ENCODE data around the gene ZIM2. TPM values are rescaled to one million over a fixed set of nuclear protein-coding genes. Genes with fewer than 3 reads are reported as not detected.

Gene ZIM2
- total and polyA plus RNA-seq, 2 donors, result 0.05 to 0.09 TPM

DNA sequence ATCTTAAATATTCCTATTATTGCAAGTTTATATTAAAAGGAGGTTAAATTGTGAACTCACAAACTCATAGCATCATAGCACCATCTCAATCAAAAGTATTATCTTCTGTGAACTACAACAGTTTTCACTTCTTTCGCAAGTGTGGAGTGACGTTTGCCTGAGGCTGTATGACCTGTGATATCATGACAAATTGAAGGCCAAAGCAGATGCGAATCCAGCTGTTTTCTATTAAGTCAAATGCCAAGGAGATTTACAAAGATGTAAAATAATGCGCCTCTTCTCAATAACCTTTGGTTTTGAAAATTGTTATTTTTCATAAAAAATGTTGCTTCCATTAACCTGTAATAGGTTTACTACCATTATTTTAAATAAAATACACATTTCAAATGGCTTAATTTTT, 7.6 kb upstream of the ZIM2 start:
- H3K36me3 ChIP-seq (ENCODE audit: control insufficient read depth in 2 of 2, insufficient read depth in 2 of 2, low read length in 1 of 2), result no peaks in the 10 kb centered on the region
- H3K9me3 ChIP-seq (ENCODE audit: control insufficient read depth in 2 of 2, insufficient read depth in 1 of 2, low read length in 1 of 2), result no peaks in the 10 kb centered on the region
- 91% methylated on average over 4 of the region's 4 CpGs for WGBS
- no peaks in the 10 kb centered on the region for H3K4me1 ChIP-seq (ENCODE audit: control insufficient read depth in 2 of 2, insufficient read depth in 2 of 2, low read length in 2 of 2)
- no peak overlapping the region for H3K27ac ChIP-seq (ENCODE audit: low read depth in 1 of 2, low read length in 1 of 2)
- no peak for DNase-seq (ENCODE audit: low read depth in 6 of 9, low spot score in 9 of 9)
- H3K27me3 ChIP-seq (ENCODE audit: control insufficient read depth in 2 of 2, insufficient read depth in 1 of 2, low read length in 1 of 2), result no peaks in the 10 kb centered on the region
- no peak overlapping the region for H3K4me3 ChIP-seq (ENCODE audit: low read length in 2 of 2)

DNA sequence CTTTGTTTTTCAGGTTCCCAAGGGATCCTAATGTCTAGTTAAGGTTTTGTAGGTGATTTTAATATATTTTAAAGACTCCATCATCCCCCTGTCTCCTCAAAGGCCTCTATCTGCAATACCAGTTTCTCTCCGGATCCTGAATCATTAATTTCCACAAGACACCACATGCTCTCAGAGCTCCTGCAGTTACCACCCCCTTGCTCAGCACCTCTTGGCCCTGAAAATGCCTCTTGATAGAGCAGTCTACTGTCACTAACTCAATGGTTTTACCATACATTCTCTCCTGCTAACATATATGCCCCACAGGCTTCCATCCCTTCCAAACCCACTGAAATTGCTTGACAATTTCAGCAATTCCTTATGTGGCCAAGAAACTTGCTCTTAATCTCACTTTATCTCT, 1.9 kb upstream of the ZIM2 start:
- no peaks in the 10 kb centered on the region for H3K4me1 ChIP-seq (ENCODE audit: control insufficient read depth in 2 of 2, insufficient read depth in 2 of 2, low read length in 2 of 2)
- no peaks in the 10 kb centered on the region for H3K36me3 ChIP-seq (ENCODE audit: control insufficient read depth in 2 of 2, insufficient read depth in 2 of 2, low read length in 1 of 2)
- H3K4me3 ChIP-seq (ENCODE audit: low read length in 2 of 2), result no peak overlapping the region
- 100% methylated on average over 1 of the region's 1 CpG for WGBS
- H3K27ac ChIP-seq (ENCODE audit: low read depth in 1 of 2, low read length in 1 of 2), result no peak overlapping the region
- peaks cover 0 to 23% of the 10 kb centered on the region in 2 donors for H3K27me3 ChIP-seq (ENCODE audit: control insufficient read depth in 2 of 2, insufficient read depth in 1 of 2, low read length in 1 of 2)
- H3K9me3 ChIP-seq (ENCODE audit: control insufficient read depth in 2 of 2, insufficient read depth in 1 of 2, low read length in 1 of 2), result peaks cover 24 to 30% of the 10 kb centered on the region in 2 donors
- DNase-seq (ENCODE audit: low read depth in 6 of 9, low spot score in 9 of 9), result no peak

DNA sequence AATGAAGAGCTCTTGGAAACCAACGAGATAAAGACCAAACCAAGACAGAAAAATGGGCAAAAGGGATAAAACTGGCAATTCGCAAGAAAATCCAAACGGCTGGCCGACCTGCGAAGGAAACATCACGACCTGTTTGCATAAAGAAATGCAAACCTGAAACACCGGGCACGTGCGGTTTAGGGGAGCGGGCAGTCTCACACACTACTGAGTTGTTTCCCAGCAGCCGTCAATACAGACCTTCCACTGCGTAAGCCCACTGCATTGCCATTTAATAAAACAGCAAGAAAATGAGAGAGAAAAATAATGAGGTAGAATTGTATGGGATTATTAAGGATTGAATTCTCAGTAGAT, 642 bp upstream of the ZIM2 start:
- WGBS, result 58% methylated on average over 12 of the region's 12 CpGs
- H3K36me3 ChIP-seq (ENCODE audit: control insufficient read depth in 2 of 2, insufficient read depth in 2 of 2, low read length in 1 of 2), result no peaks in the 10 kb centered on the region
- H3K27ac ChIP-seq (ENCODE audit: low read depth in 1 of 2, low read length in 1 of 2), result no peak overlapping the region
- peaks cover 27 to 37% of the 10 kb centered on the region in 2 donors for H3K9me3 ChIP-seq (ENCODE audit: control insufficient read depth in 2 of 2, insufficient read depth in 1 of 2, low read length in 1 of 2)
- H3K4me3 ChIP-seq (ENCODE audit: low read length in 2 of 2), result no peak overlapping the region
- H3K4me1 ChIP-seq (ENCODE audit: control insufficient read depth in 2 of 2, insufficient read depth in 2 of 2, low read length in 2 of 2), result no peaks in the 10 kb centered on the region
- H3K27me3 ChIP-seq (ENCODE audit: control insufficient read depth in 2 of 2, insufficient read depth in 1 of 2, low read length in 1 of 2), result peaks cover 0 to 23% of the 10 kb centered on the region in 2 donors
- DNase-seq (ENCODE audit: low read depth in 6 of 9, low spot score in 9 of 9), result no peak

DNA sequence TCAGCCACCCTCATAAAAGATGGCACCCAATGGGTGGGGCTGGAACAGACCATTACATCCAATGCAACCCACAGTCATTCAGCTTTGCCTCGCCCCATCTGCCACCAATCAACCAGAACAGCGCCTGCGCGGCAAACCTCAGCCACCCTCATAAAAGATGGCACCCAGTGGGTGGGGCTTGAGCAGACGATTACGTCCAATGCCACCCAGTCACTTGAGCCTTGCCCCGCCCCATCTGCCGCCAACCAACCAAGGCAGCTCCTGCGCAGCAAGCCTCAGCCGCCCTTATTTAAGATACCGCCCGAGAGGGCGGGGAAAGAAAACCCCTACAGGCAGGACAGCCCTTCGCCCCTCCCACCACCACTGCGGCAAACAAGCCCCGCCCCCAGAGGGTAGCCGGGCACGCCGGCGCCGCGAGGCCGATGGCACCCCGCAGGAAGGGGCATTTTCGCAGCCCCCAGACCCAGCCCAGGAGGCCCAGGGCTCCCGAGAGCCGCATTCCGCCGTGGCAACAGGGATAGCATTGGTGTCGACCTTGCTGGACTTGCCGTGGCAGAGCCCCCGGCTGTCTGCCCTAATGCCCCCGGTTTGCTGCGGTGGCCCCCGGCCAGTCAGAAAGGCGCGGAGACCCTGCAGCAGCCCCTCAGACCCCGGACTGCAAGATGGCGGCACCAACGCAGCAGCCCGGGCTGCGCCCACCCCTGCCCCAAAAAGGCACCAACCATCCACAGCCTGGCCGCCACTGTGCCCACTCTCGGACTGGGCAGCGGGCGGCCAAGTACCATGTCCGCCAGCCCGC, 675 bp downstream of the ZIM2 start:
- peak in 7 of 9 donors; percentile 7 to 73 (median 61) for DNase-seq (ENCODE audit: low read depth in 6 of 9, low spot score in 9 of 9)
- peak overlapping the region in 1 of 2 donors; percentile 27 for H3K4me3 ChIP-seq (ENCODE audit: low read length in 2 of 2)
- no peaks in the 10 kb centered on the region for H3K36me3 ChIP-seq (ENCODE audit: control insufficient read depth in 2 of 2, insufficient read depth in 2 of 2, low read length in 1 of 2)
- H3K27ac ChIP-seq (ENCODE audit: low read depth in 1 of 2, low read length in 1 of 2), result peak overlapping the region in 1 of 2 donors; percentile 71
- no peaks in the 10 kb centered on the region for H3K4me1 ChIP-seq (ENCODE audit: control insufficient read depth in 2 of 2, insufficient read depth in 2 of 2, low read length in 2 of 2)
- 52% methylated on average over 48 of the region's 48 CpGs for WGBS
- peaks cover 0 to 23% of the 10 kb centered on the region in 2 donors for H3K27me3 ChIP-seq (ENCODE audit: control insufficient read depth in 2 of 2, insufficient read depth in 1 of 2, low read length in 1 of 2)
- H3K9me3 ChIP-seq (ENCODE audit: control insufficient read depth in 2 of 2, insufficient read depth in 1 of 2, low read length in 1 of 2), result peaks cover 29 to 37% of the 10 kb centered on the region in 2 donors

DNA sequence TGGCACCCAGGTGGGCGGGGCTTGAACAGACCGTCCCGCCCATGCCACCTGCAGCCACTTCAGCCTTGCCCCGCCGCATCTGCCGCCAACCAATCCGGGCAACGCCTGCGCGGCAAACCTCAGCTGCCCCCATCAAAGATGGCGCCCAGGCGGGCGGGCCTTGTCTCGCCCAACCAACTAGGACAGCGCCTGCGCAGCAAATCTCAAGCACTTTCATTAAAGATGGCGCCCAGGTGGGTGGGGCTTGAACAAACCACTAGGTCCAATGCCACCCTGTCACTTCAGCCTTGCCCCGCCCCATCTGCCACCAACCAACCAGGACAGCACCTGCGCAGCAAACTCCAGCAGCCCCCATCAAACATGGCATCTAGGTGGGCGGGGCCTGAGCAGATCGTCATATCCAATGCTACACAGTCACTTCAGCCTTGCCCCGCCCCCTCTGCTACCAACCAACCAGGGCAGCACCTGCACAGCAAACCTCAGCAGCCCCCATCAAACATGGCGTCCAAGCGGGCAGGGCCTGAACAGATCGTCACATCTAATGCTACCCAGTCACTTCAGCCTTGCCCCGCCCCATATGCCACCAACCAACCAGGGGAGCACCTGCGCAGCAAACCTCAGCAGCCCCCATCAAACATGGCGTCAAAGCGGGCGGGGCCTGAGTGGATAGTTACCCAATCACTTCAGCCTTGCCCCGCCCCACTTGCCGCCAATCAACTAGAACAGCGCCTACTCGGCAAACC, 1.4 kb downstream of the ZIM2 start:
- 47% methylated on average over 34 of the region's 34 CpGs for WGBS
- H3K27me3 ChIP-seq (ENCODE audit: control insufficient read depth in 2 of 2, insufficient read depth in 1 of 2, low read length in 1 of 2), result peaks cover 0 to 23% of the 10 kb centered on the region in 2 donors
- H3K36me3 ChIP-seq (ENCODE audit: control insufficient read depth in 2 of 2, insufficient read depth in 2 of 2, low read length in 1 of 2), result no peaks in the 10 kb centered on the region
- no peaks in the 10 kb centered on the region for H3K4me1 ChIP-seq (ENCODE audit: control insufficient read depth in 2 of 2, insufficient read depth in 2 of 2, low read length in 2 of 2)
- DNase-seq (ENCODE audit: low read depth in 6 of 9, low spot score in 9 of 9), result peak; percentile 38 to 81 (median 71)
- H3K4me3 ChIP-seq (ENCODE audit: low read length in 2 of 2), result peak overlapping the region in 1 of 2 donors; percentile 27
- H3K27ac ChIP-seq (ENCODE audit: low read depth in 1 of 2, low read length in 1 of 2), result peak overlapping the region in 1 of 2 donors; percentile 71
- H3K9me3 ChIP-seq (ENCODE audit: control insufficient read depth in 2 of 2, insufficient read depth in 1 of 2, low read length in 1 of 2), result peaks cover 29 to 37% of the 10 kb centered on the region in 2 donors

DNA sequence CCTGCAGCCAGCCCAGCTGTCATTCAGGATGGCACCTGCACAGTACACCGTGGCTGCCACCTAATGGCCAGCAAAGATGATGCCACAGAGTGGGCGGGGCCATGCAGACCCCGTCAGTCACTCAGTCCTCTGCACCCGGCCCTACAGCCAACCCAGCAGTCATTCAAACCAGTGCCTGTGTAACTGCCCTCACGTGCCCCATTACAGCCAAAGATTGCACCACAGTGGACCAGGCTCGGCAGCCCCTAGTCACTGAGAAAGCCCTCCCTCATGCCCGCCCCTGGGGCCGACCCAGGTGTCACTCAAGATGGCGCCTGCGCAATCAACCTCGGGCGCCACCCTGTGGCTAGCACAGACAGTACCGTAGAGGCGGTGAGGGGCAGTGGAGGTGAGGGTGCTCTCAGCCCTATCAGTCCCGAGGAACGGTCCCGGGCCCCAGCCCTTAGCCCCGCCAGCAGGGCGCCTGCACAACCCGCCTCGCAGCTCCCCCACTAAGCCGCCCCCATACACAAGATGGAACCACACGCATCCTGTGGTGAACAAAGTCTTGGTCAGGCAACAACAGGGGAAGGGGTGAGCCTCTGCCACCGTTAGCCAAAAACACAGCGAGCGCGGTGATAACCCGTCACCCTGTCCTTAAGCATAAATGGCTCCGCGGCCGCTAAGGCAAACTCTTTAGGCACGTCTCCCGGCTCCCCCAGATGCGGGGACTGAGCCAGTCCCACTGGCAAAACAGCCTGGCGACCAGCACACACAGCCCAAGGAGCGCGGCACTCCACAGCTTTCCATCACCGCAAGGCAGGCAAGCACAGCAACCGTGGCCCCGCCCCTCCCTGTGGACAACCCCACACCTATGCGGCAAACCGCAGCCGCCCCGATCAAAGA, 2.3 kb downstream of the ZIM2 start:
- peaks cover 29 to 37% of the 10 kb centered on the region in 2 donors for H3K9me3 ChIP-seq (ENCODE audit: control insufficient read depth in 2 of 2, insufficient read depth in 1 of 2, low read length in 1 of 2)
- H3K27me3 ChIP-seq (ENCODE audit: control insufficient read depth in 2 of 2, insufficient read depth in 1 of 2, low read length in 1 of 2), result peaks cover 0 to 23% of the 10 kb centered on the region in 2 donors
- H3K27ac ChIP-seq (ENCODE audit: low read depth in 1 of 2, low read length in 1 of 2), result peak overlapping the region; percentile 55 to 83

DNA sequence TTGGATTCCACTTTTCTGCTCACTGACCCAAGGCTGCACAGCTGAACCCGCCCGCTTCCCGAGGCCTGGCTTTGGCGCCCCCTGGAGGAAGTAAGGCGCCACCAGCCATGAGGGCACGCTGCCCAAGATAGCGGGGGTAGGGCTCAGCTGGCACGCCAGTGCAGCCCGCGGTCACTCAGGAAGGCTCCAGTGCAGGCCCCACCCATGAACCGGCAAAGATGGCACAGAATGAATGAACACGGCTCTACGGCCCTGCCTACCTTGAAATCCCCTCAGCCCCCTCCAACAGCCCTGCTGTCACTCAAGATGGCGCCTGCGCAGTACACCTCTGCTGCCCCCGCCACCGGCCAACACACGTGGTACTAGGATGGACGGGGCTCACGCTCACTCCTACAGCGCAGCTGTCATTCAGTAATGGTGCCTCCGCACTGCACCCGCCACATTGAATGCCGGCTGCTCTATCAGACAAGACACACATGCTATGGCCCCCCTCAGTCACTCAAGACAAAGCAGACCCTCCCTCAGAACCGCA, 3.0 kb downstream of the ZIM2 start:
- WGBS, result 41% methylated on average over 25 of the region's 25 CpGs

More for the DNA sequence above, 2.3 kb downstream of the ZIM2 start:
- peak; percentile 11 to 56 (median 34) for DNase-seq (ENCODE audit: low read depth in 6 of 9, low spot score in 9 of 9)
- WGBS, result 40% methylated on average over 44 of the region's 44 CpGs
- Histone ChIP-seq H3K36me3 (ENCODE audit: control insufficient read depth in 2 of 2, insufficient read depth in 2 of 2, low read length in 1 of 2) (no peaks in the 10 kb centered on the region), H3K4me3 (ENCODE audit: low read length in 2 of 2) (peak overlapping the region in 1 of 2 donors; percentile 29), H3K4me1 (ENCODE audit: control insufficient read depth in 2 of 2, insufficient read depth in 2 of 2, low read length in 2 of 2) (no peaks in the 10 kb centered on the region)

DNA sequence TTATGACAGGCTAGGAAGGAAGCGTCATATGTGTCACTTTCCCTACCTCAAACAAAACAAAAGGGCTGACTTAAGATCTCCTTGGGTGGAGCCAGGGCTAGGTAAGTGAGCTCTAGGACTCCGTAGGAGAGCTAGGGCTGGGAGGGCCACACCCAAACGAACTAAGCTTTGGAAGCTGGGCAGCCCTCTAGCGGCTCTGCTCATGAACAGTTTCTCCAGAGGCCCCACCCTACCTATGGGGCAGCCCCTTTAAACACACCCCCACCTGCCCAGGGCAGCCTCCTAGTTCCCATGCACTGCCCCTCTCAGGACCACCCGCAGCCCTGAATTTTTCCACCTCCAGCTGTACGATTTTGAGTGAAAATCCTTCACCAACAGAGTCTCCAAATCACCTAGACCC, 3.5 kb downstream of the ZIM2 start:
- peaks cover 29 to 37% of the 10 kb centered on the region in 2 donors for H3K9me3 ChIP-seq (ENCODE audit: control insufficient read depth in 2 of 2, insufficient read depth in 1 of 2, low read length in 1 of 2)
- DNase-seq (ENCODE audit: low read depth in 6 of 9, low spot score in 9 of 9), result peak in 1 of 9 donors; percentile 1
- peaks cover 0 to 23% of the 10 kb centered on the region in 2 donors for H3K27me3 ChIP-seq (ENCODE audit: control insufficient read depth in 2 of 2, insufficient read depth in 1 of 2, low read length in 1 of 2)
- H3K36me3 ChIP-seq (ENCODE audit: control insufficient read depth in 2 of 2, insufficient read depth in 2 of 2, low read length in 1 of 2), result no peaks in the 10 kb centered on the region
- no peaks in the 10 kb centered on the region for H3K4me1 ChIP-seq (ENCODE audit: control insufficient read depth in 2 of 2, insufficient read depth in 2 of 2, low read length in 2 of 2)
- 46% methylated on average over 6 of the region's 6 CpGs for WGBS
- H3K4me3 ChIP-seq (ENCODE audit: low read length in 2 of 2), result no peak overlapping the region
- H3K27ac ChIP-seq (ENCODE audit: low read depth in 1 of 2, low read length in 1 of 2), result no peak overlapping the region

More for the DNA sequence above, 3.0 kb downstream of the ZIM2 start:
- Histone ChIP-seq H3K4me1 (ENCODE audit: control insufficient read depth in 2 of 2, insufficient read depth in 2 of 2, low read length in 2 of 2) (no peaks in the 10 kb centered on the region), H3K27me3 (ENCODE audit: control insufficient read depth in 2 of 2, insufficient read depth in 1 of 2, low read length in 1 of 2) (peaks cover 0 to 23% of the 10 kb centered on the region in 2 donors), H3K36me3 (ENCODE audit: control insufficient read depth in 2 of 2, insufficient read depth in 2 of 2, low read length in 1 of 2) (no peaks in the 10 kb centered on the region), H3K9me3 (ENCODE audit: control insufficient read depth in 2 of 2, insufficient read depth in 1 of 2, low read length in 1 of 2) (peaks cover 29 to 37% of the 10 kb centered on the region in 2 donors), H3K4me3 (ENCODE audit: low read length in 2 of 2) (peak overlapping the region in 1 of 2 donors; percentile 29), H3K27ac (ENCODE audit: low read depth in 1 of 2, low read length in 1 of 2) (no peak overlapping the region)
- DNase-seq (ENCODE audit: low read depth in 6 of 9, low spot score in 9 of 9), result peak in 8 of 9 donors; percentile 2 to 54 (median 25)
